HuH-7 (cell line): ENCODE data around the gene ZKSCAN5.
"Not testable (repeated sequence)": the region's sequence is repeated elsewhere in the genome, so short reads cannot be mapped to it uniquely, and the experiment has no call there.

Source experiments
- DNase-seq: peaks from one replicate; pipeline ENCODE4 v3.0.0; 2011; ENCODE audit warnings: low spot score

The ZKSCAN5 gene

DNA sequence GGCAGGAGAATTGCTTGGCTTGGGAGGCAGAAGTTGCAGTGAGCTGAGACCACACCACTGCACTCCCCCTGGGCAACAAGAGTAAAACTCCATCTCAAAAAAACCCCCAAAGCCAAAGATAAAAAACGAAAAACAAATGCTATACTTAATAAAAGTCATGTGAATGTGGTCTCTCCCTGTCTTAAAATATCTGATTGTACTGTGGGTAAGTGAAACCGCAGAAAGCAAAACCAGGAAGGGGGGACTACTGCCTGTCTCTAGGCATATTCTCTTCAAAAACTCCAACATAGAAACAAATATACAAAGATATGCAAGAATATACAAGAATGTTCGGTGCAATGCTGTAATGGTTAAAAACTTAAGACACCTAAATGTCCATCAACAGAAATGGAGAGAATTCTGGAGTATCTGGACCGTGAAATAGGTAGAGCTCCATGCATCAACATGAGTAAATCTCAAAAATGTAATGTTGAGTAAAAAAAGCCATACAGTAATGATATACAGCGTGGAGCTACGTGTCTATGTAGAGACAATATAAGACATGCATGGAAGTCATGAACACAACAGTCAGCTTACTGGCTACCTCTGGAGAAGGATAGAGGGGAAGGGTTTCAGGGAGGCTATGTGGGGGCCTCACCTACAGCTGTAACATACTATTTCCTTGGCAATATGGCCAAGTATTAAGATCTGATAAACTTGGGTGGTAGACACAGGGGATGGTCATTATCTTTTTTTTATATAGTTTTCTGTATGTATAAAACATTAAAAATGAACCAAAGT, 6.5 kb upstream of the ZKSCAN5 start:
- no peak for DNase-seq

DNA sequence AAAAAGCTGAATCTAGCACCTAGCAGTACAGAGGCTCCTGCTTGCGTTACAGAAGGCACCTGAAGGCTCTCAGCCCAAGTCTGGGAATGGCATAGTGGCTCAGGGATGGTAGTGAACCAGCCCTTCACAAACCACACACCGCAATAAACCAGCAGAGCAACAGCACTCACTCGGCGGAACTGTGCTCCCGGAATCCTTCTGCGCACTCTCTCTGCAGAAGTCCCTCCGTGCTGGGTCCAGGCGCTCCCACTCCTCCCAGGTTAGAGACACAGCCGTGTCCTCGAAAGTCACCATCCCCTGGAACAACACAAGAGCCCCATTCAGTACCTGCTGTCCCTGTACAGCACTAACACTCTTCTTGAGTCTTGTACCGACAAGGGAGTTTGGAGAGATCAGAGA, 5.9 kb upstream of the ZKSCAN5 start:
- DNase-seq: no peak

GRCh38 chr7:99499371-99499720, 5.1 kb upstream of the ZKSCAN5 start:
- DNase-seq: no peak

DNA sequence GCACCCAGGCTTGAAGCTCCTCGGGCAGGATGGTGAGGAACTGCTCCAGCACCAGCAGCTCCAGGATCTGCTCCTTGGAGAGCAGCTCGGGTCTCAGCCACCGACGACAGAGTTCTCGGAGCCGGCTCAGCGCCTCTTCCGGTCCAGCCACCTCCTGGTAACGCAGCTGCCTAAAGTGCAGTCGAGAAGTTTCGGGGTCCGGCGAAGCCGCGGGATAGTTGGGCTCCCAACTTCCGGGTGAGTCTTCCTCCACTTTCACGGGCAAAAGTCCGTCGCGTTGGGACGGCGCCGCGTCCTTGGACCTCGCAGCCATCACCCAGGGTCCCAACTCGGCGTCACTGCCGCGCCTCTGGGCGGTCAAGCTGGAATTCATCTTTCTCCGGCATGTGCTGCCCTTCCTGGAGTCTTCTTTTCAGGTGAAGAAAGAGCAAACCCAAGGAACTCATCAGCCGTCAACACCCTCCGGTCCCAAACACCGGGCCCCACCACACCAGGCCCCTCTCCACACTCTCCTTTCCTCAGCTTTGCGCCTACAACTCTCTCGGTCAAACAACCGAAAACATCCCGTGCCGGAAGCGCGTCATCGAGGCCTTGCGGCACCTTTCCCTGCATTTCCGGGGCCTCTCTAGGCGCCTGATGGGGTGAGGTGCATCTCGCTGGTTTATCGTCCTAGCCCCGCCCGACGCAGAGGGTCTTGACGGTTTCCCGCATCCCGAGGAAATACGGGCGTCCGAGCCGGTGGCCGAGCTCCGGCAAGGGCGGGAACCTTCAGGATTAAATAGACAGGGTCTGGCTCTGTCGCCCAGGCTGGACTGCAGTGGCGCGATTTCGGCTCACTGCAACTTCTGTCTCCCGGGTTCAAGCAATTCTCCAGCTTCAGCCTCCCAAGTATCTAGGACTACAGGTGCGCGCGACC, 4.5 kb upstream of the ZKSCAN5 start, which contains the start of gene ZNF394:
TSS of gene ZNF394 (minus strand) at position 561 of the 916 bp plus-strand sequence. CDS start at position 373, 188 bp downstream.
- DNase-seq: peak; percentile 89

DNA sequence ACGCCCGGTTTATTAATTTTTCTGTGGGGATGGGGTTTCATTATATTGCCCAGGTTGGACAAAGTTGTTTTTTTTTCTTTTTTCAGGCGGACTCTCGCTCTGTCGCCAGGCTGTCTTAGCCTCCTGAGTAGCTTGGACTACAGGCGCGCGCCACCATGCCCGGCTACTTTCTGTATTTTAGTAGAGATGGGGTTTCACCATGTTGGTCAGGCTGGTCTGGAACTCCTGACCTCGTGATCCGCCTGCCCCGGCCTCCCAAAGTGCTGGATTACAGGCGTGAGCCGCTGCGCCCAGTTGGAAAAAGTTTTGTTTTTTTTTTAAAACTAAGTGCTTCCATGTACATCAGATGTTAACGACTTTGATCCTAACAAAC, 3.8 kb upstream of the ZKSCAN5 start:
- DNase-seq: no peak

DNA sequence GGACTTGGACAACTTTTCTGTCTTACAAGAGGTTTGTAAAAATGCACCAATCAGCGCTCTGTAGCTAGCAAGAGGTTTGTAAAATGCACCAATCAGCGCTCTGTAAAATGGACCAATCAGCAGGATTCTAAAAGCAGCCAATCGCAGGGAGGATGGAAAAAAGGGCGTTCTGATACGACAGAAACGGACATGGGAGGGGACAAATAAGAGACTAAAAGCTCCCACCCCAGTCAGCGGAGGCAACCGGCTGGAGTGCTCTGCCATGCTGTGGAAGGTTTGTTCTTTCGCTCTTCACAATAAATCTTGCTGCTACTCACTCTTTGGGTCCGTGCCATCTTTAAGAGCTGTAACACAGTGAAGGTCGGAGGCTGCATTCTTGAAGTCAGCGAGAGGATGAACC, 3.2 kb upstream of the ZKSCAN5 start:
- not testable (repeated sequence) for DNase-seq

- DNase-seq: peak; percentile 96
These were observed 220 bp upstream of the ZKSCAN5 start for GRCh38 chr7:99504281-99504602.

- DNase-seq: no peak
These were observed 831 bp downstream of the ZKSCAN5 start for GRCh38 chr7:99505324-99505662.

GRCh38 chr7:99514050-99514449, 9.6 kb downstream of the ZKSCAN5 start:
- no peak for DNase-seq

- DNase-seq: no peak
These were observed 16.9 kb downstream of the ZKSCAN5 start for GRCh38 chr7:99521399-99521798.

DNA sequence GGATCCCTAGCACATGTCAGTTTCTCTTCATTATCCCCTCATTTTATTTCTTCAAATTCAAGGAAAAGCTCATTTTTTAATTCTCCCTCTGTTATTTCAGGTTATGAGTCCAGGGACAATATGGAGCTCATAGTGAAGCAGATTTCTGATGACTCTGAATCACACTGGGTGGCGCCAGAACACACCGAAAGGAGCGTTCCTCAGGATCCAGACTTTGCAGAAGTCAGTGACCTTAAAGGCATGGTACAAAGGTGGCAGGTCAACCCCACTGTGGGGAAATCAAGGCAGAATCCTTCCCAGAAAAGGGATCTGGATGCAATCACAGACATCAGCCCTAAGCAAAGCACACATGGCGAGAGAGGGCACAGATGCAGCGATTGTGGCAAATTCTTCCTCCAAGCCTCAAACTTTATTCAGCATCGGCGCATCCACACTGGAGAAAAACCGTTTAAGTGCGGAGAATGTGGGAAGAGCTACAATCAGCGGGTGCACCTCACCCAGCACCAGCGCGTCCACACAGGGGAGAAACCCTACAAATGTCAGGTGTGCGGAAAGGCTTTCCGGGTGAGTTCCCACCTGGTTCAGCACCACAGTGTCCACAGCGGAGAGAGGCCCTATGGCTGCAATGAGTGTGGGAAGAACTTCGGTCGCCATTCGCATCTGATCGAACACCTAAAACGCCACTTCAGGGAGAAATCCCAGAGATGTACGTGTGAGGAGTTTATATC, 21.4 kb downstream of the ZKSCAN5 start:
- no peak for DNase-seq

DNA sequence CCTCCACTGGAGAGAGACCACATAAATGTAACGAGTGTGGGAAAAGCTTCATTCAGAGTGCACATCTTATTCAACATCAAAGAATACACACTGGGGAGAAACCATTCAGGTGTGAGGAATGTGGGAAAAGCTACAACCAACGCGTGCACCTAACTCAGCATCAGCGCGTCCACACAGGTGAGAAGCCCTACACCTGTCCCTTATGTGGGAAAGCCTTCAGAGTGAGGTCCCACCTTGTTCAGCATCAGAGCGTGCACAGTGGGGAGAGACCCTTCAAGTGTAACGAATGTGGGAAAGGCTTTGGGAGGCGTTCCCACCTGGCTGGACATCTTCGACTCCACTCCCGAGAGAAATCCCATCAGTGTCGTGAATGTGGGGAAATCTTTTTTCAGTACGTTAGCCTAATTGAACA, 26.9 kb downstream of the ZKSCAN5 start:
- no peak for DNase-seq

DNA sequence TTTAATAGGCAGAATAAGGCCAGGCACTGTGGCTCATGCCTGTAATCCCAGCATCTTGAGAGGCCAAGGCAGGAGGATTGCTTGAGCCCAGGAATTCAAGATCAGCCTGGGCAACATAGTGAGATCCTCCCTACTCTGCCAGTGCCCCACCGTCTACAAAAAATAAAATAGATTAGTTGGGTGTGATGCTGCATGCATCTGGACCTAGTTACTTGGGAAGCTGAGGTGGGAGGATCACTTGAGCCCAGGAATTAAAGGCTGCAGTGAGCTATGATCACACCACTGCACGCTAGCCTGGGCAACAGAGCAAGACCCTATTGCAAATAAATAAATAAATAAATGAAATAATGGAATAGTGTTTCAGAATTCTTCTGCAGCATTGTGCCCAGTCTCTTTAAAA, 31.2 kb downstream of the ZKSCAN5 start:
- no peak for DNase-seq

DNA sequence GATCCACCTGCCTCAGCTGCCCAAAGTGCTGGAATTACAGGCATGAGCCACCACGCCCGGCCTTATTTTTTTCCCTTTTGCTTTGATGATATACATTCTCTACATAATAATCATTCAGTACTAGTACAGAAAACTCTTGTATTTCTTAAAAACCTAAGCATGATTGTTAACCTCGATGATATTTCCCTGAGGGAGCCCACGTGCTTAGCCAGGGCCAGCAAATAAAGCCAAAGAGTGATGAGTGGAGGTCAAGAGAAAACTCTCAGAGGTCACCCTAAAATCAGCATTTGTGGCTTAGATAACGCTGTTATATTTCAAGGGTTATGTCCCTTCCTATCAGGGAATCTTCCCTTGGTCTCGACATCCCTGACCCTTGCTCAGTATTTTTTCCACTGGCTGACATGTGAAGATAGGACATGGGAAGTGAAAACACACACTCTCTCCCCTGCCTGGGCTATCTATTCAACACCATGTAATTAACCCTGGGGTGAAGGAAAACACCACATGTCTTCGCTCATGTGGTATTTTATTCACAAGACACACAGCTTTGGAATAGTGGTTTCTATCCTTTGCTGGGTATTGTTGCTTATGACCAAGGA, 34.9 kb downstream of the ZKSCAN5 start:
- DNase-seq: no peak

DNA sequence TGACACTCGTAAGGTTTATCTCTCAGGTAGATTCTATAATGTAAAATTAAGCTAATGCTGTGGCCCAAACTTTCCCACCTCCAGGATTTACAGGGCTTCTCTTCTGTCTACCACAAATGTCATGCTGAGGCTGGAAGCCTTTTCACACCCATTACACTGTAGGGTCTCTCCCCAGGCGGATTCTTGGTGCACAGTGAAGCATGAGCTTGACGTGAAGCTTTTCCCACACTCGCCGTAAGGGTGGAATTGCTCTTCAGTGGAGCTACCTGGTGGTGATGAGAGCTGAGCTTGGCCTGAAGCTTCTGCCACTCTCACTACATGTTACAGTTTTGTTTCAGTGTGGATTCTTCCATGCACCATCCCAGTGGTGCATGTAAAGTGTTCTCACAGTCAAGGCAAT, 36.1 kb downstream of the ZKSCAN5 start:
- DNase-seq: no peak

DNA sequence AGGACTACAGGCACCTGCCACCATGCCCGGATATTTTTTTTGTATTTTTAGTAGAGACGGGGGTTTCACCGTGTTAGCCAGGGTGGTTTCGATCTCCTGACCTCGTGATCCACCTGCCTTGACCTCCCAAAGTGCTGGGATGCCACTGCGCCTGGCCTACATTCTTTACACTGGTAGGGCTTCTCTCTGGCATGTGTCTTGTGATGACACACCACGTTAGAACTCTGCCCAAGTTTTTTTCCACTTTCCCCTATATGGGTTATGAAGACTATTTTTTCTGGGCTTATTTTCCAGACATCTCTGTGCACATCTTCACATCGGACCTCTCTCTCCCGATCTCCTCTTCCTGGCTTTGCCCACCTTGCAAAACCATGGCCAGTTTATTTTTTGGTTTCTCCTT, 36.8 kb downstream of the ZKSCAN5 start:
- DNase-seq: no peak

DNA sequence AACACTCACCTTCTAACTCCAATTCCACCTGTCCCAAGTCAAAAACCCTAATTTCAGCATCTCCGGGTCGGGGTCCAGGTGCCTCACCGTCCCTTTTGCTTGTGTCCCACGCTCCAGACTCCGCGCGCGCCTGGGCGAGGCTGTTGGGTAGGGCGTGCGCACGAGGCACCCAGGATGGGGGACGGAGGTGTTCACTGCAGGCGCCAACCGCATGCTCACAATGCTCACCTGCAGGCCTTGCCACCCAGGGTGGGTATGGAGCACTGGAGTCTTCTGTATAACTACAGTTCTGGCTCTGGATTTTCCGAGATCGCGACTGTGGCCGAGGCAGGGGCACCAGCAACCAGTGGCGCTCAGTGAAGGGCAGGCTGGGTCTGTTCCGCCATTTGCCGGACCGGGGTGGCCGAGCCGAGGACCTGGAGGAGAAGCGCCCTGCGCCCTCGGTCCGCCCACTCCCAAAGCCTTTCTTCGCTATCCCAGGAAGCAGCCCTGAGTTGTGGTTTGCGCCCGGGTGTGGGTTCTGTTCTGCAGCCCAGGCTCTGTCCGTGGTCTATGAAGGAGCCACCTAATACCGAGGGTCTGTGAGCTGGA, 38.7 kb downstream of the ZKSCAN5 start:
- no peak for DNase-seq

- no peak for DNase-seq
These were observed 39.5 kb downstream of the ZKSCAN5 start for GRCh38 chr7:99543916-99544315.

DNA sequence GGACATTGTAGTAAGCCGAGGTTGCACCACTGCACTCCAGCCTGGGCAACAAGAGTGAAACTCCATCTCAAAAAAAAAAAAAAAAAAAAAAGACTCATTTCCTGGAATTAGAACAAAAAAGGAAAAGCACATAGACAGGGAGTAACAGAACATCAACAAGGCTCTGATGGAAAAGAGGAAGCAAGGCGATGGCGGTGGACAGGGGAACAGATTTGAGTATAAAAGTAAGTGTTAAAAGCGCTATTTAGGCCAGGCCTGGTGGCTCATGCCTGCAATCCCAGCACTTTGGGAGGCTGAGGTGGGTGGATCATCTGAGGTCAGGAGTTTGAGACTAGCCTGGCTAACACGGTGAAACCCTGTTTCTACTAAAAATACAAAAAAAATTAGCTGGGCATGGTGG, 40.8 kb downstream of the ZKSCAN5 start:
- not testable (repeated sequence) for DNase-seq

- DNase-seq: not testable (repeated sequence)
These were observed 45.1 kb downstream of the ZKSCAN5 start for GRCh38 chr7:99549545-99549944.

- DNase-seq: no peak
These were observed 46.9 kb downstream of the ZKSCAN5 start for GRCh38 chr7:99551334-99551733.
